DOHH2 (cell line): ENCODE results near the gene DIDO1.
"Not testable (repeated sequence)": the region's sequence is repeated elsewhere in the genome, so short reads cannot be mapped to it uniquely, and the experiment has no call there.

ENCODE experiments used
- CTCF ChIP-seq: fragments of 200-600 bp; sonication (generic); IDR thresholded peaks from one replicate; pipeline ENCODE4 v1.5.1; 2014; ENCODE audit warnings: antibody characterized with exemption, mild to moderate bottlenecking, low read depth, low read length; ENCODE audit not compliant: poor library complexity, severe bottlenecking
- EZH2phosphoT487 ChIP-seq: fragments of 200-600 bp; sonication (generic); IDR thresholded peaks from 2 replicates; pipeline ENCODE4 v1.6.1; 2017; ENCODE audit warnings: borderline replicate concordance, mild to moderate bottlenecking, antibody characterized with exemption, low read length, moderate library complexity, mixed read lengths

GRCh38 chr20:62848917-62849316 is 77.4 kb downstream of the DIDO1 start:
- not testable (repeated sequence) for TF ChIP-seq EZH2phosphoT487, CTCF
